DND-41 (cell line): ENCODE results near the gene RAD51B.

ENCODE experiments used
- ATAC-seq: fragments of 200-7000 bp; cut with Tn5 transposase; 3 replicates; pipeline ENCODE4 v1.9.1; 2021; ENCODE audit warnings: low read depth; ENCODE audit not compliant: insufficient read depth
- DNase-seq: peaks from one replicate; pipeline ENCODE4 v3.0.0-alpha.2; 2020
- H2AFZ ChIP-seq: 2 replicates; pipeline ENCODE4 v1.6.0; 2012; ENCODE audit warnings: low read depth, low read length
- H3K27ac ChIP-seq: 2 replicates; pipeline ENCODE4 v1.5.1; 2012; ENCODE audit warnings: low read length, inconsistent platforms
- H3K27me3 ChIP-seq: fragments of 200-600 bp; sonication (generic); 2 replicates; pipeline ENCODE4 v1.6.0; 2012; ENCODE audit warnings: low read length, mild to moderate bottlenecking, inconsistent platforms; ENCODE audit not compliant: insufficient read depth, poor library complexity
- H3K36me3 ChIP-seq: 2 replicates; pipeline ENCODE4 v1.5.1; 2012; ENCODE audit warnings: low read length, inconsistent platforms; ENCODE audit not compliant: insufficient read depth
- H3K4me1 ChIP-seq: 2 replicates; pipeline ENCODE4 v1.5.1; 2012; ENCODE audit warnings: mild to moderate bottlenecking, low read length; ENCODE audit not compliant: insufficient read depth
- H3K4me2 ChIP-seq: 2 replicates; pipeline ENCODE4 v1.6.0; 2012; ENCODE audit warnings: mild to moderate bottlenecking, moderate library complexity, low read length, inconsistent platforms; ENCODE audit not compliant: insufficient read depth
- H3K4me3 ChIP-seq, 2 experiments: fragments of 200-600 bp in 1 of 2; shearing (Covaris generic) in 1 of 2; 2 replicates each; pipeline ENCODE4 v1.5.1; 2012 to 2016; ENCODE audit warnings: inconsistent platforms in 2 of 2, low read length in 2 of 2, mild to moderate bottlenecking in 2 of 2, low read depth in 1 of 2, moderate library complexity in 1 of 2
- H3K79me2 ChIP-seq: 2 replicates; pipeline ENCODE4 v1.6.0; 2012; ENCODE audit warnings: low read length, inconsistent platforms; ENCODE audit not compliant: insufficient read depth
- H3K9ac ChIP-seq: 2 replicates; pipeline ENCODE4 v1.6.0; 2012; ENCODE audit warnings: low read depth, mild to moderate bottlenecking, inconsistent platforms, low read length, moderate library complexity
- H3K9me3 ChIP-seq: 2 replicates; pipeline ENCODE4 v1.5.1; 2012; ENCODE audit warnings: low read length, moderate library complexity, mild to moderate bottlenecking, inconsistent platforms; ENCODE audit not compliant: insufficient read depth, severe bottlenecking
- H4K20me1 ChIP-seq: 2 replicates; pipeline ENCODE4 v1.6.0; 2012; ENCODE audit warnings: low read length; ENCODE audit not compliant: insufficient read depth
- CTCF ChIP-seq: IDR thresholded peaks from 2 replicates; pipeline ENCODE4 v1.5.1; 2012; ENCODE audit warnings: borderline replicate concordance, low read length, moderate library complexity, mild to moderate bottlenecking; ENCODE audit not compliant: poor library complexity, severe bottlenecking; ENCODE audit errors: extremely low read depth
- EZH2 ChIP-seq: IDR thresholded peaks from 3 replicates; pipeline ENCODE4 v1.6.1; 2012; ENCODE audit warnings: borderline replicate concordance, low read depth, mild to moderate bottlenecking, moderate library complexity, low read length, inconsistent platforms; ENCODE audit not compliant: severe bottlenecking

RAD51B gene

GRCh38 chr14:68672609-68673285 is 853.2 kb downstream of the RAD51B start:
- no peak for TF ChIP-seq CTCF
- TF ChIP-seq EZH2 = no peak
- ATAC-seq (no peak), DNase-seq (no peak)
- H3K27me3 ChIP-seq = no peaks in the 10 kb centered on the region
- no peaks in the 10 kb centered on the region for H3K36me3 ChIP-seq
- H2AFZ ChIP-seq = no peak overlapping the region
- H3K4me2 ChIP-seq = no peak overlapping the region
- H4K20me1 ChIP-seq = no peaks in the 10 kb centered on the region
- H3K9me3 ChIP-seq = no peaks in the 10 kb centered on the region
- H3K4me3 ChIP-seq = no peak overlapping the region
- H3K4me1 ChIP-seq = no peaks in the 10 kb centered on the region
- no peak overlapping the region for H3K27ac ChIP-seq
- no peak overlapping the region for H3K9ac ChIP-seq
- no peaks in the 10 kb centered on the region for H3K79me2 ChIP-seq

- no peaks in the 10 kb centered on the region for H3K79me2 ChIP-seq
Observed at GRCh38 chr14:68673464-68673863, 853.9 kb downstream of the RAD51B start.

GRCh38 chr14:68674538-68675232 is 855.1 kb downstream of the RAD51B start:
- Histone ChIP-seq H4K20me1 (no peaks in the 10 kb centered on the region), H3K36me3 (no peaks in the 10 kb centered on the region), H3K4me1 (no peaks in the 10 kb centered on the region), H3K4me2 (no peak overlapping the region), H3K79me2 (no peaks in the 10 kb centered on the region), H3K4me3 (no peak overlapping the region), H3K27me3 (no peaks in the 10 kb centered on the region), H3K27ac (no peak overlapping the region), H3K9me3 (no peaks in the 10 kb centered on the region), H2AFZ (no peak overlapping the region), H3K9ac (no peak overlapping the region)
- TF ChIP-seq EZH2 (no peak), CTCF (no peak)
- DNase-seq (no peak), ATAC-seq (no peak)

More at GRCh38 chr14:68673464-68673863, 853.9 kb downstream of the RAD51B start:
- H3K27me3 ChIP-seq = no peaks in the 10 kb centered on the region
- H4K20me1 ChIP-seq = no peaks in the 10 kb centered on the region
- no peaks in the 10 kb centered on the region for H3K4me1 ChIP-seq
- no peak overlapping the region for H3K27ac ChIP-seq
- H3K4me3 ChIP-seq = no peak overlapping the region
- TF ChIP-seq EZH2 (no peak), CTCF (no peak)
- ATAC-seq (no peak), DNase-seq (no peak)
- H3K36me3 ChIP-seq = no peaks in the 10 kb centered on the region
- H3K9me3 ChIP-seq = no peaks in the 10 kb centered on the region
- no peak overlapping the region for H3K4me2 ChIP-seq
- no peak overlapping the region for H3K9ac ChIP-seq
- H2AFZ ChIP-seq = no peak overlapping the region

- TF ChIP-seq CTCF = no peak
- no peak for TF ChIP-seq EZH2
- Histone ChIP-seq H4K20me1 (no peaks in the 10 kb centered on the region), H3K79me2 (no peaks in the 10 kb centered on the region), H2AFZ (no peak overlapping the region), H3K4me3 (no peak overlapping the region), H3K4me2 (no peak overlapping the region), H3K9me3 (no peaks in the 10 kb centered on the region), H3K4me1 (no peaks in the 10 kb centered on the region), H3K27ac (no peak overlapping the region), H3K36me3 (no peaks in the 10 kb centered on the region), H3K9ac (no peak overlapping the region), H3K27me3 (no peaks in the 10 kb centered on the region)
- ATAC-seq (no peak), DNase-seq (no peak)
Observed at GRCh38 chr14:68675233-68675577, 855.6 kb downstream of the RAD51B start.
